Medulla oblongata (tissue), 1 donor: Measurements from ENCODE around the gene JAG2.

ENCODE experiments used
- DNase-seq: peaks from one replicate; pipeline ENCODE4 v3.0.0-alpha.2; 2015; ENCODE audit errors: extremely low spot score

Gene JAG2

DNA sequence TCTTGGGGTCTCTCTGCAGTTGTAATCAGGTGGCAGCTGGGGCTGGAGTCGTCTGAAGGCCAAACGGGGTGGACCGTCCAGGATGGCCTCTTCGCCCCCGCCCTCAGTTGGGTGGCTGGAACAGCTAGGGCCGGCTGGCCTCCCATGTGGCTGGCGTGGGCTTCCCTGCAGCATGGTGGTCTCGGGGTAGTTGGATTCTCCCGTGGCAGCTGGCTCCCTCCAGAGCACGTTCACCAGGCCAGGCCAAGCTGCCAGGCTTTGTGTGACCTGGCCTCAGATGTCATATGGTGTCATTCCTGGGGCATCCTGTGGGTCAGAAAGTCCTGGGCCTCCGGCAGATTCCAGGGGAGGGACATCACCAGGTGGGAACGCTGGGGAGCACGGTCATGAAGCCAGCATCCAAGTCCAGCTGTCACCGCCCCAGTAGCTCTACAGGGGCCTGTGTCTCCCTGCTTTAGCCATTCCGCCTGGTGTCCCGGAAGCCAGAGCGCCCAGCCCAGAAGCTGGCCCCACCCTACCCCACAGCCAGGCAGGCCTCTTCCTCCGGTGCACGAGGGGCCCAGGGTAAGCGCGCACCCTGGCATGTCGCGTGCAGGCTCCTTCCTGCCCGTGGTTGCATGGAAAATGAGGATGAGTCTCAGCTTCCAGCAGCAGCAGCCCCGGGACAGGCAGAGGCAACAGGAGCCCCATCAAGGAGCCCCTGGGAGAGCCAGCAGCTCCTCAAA, 13.9 kb upstream of the JAG2 start:
- DNase-seq: no peak

- no peak for DNase-seq
Observed at GRCh38 chr14:105181549-105182295, 13.1 kb upstream of the JAG2 start.

DNA sequence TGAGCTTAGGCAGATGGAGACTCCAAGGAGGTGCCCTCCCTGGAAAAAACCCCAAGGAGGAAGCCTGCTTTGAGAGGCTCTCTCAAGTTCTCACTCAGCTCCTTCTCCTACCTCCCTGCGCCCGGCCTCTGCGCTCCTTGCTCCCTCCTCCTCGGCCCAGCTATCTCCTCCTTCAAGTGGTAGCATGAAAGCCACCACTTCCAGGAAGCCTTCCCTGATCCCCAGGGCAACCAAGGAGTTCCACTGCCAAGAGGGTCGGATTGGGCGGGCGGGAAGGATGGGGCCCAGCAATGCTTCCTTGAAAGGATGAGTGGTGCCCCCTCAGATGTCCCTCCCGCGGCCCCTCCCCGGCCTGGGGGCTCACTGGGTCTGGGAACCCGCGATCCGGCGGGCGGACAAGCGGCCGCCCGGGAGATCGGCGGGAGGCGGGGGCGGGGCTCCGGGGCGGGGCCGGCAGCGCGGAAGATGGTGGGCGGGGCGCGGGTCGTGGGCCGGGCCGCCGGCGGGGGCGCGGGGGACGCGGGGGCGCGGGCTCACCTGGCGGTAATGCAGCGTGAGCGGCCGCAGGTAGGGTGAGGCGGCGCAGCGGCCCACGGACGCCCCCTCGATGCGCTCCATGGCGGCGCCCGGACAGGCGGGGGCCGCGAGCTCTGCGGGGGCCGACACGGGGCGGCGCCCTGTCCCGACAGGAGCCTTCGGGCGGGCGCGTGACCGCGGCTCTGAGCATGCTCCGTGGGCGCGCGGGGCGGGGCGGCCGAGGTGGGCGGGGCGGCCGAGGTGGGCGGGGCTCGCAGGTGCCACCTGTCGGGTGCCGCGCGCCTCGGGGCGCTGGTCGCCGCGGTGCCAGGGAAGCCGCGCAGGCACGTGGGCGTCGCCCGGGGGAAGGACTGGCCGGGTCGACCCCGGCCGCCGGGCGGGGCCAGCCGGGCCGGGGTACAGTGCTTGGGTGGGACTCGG, 12.3 kb upstream of the JAG2 start, which contains the start of gene NUDT14:
NUDT14 (minus strand) TSS at position 721 of the 957 bp plus-strand sequence; CDS start at position 618, 103 bp downstream.
- DNase-seq: peak; percentile 20

DNA sequence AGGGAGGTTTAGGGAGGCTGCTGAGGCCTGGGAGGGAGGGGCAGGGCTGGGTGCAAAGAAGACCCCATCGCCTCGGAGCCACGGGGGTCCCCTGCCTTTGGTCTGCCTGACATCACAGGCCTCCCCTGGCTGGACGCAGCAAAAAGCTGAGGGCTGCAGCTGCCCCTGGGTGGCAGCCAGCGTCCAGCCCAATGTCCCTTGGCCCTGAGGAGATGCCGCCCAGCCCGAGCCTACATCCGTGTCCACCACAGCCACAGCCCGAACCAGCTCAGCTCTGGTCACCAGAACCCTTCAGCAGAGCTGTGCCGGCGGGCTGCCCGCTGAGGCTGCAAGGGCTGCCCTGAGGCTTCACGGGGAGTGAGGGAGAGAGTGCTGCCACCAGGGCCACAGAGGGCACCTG, 10.6 kb upstream of the JAG2 start:
- DNase-seq: no peak

DNA sequence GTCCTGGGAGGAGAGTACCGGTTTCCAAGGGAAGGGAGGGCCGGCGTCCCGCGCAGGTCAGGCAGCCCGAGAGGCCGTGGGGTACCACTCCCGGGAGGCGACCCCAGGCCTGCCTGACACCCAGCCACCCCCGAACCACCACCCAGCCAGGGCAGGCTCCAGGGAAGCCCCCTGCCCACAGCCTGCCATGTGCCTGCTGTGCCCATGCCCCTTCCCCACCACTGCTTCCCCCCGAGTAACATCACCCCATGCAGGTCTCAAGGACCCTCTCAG, 10.2 kb upstream of the JAG2 start:
- no peak for DNase-seq

DNA sequence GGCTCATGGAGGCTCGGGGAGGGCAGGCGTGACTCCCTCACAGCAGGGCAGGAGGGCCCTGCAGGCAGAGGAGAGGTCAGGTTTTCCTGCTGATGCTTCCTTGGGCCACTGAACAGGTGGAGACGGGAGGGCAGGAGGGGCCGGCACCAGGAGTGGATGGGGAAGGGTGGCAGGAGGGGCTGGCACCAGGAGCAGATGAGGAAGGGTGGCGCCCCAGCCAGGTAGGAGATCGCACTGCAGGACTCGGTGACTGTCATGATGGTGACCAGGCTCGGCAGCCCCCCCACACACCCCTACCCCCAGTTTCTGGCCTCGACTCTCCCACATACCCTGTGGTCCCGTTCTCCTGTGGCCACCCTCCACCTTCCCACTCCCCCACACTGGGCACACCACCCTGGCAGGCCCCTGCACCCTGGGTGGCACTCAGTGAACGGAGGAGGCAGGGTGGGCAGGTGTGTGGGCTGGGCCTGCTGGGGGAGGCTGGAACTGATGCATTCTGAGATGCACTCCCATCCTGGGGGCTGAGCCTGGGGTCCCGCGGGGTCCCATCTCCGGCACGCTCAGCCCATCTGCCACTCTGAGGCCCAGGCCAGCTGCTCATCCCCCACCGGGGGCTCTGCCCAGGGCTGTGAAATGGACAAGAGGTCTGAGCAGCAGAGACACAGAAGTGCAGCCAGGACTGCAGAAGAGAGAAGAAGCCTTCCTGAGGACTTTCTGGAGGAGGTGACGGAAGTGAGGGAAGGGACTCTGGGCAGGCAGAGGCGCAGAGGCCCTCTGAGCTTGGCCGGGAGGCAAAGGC, 9.7 kb upstream of the JAG2 start:
- no peak for DNase-seq

GRCh38 chr14:105177082-105177481, 8.5 kb upstream of the JAG2 start:
- no peak for DNase-seq

DNA sequence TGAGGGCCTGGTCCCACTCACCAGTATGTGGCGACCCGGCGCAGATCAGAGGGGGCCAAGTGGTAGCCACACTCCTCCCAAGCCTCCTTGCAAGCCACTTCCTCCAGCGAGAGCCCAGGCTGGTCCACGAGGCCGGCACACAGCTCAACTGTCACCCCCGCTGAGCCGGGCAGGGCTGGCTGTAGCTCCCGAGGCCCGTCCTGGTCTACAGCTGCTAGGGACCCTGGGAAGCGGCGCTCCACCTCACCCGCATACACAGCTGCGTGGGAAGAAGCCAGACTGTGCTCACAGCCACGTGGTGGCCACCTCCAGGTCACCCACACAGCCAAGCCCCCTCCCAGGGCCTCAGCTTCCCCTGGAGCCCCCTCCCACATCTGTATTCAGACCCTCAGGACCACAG, 7.9 kb upstream of the JAG2 start:
- DNase-seq: no peak

DNA sequence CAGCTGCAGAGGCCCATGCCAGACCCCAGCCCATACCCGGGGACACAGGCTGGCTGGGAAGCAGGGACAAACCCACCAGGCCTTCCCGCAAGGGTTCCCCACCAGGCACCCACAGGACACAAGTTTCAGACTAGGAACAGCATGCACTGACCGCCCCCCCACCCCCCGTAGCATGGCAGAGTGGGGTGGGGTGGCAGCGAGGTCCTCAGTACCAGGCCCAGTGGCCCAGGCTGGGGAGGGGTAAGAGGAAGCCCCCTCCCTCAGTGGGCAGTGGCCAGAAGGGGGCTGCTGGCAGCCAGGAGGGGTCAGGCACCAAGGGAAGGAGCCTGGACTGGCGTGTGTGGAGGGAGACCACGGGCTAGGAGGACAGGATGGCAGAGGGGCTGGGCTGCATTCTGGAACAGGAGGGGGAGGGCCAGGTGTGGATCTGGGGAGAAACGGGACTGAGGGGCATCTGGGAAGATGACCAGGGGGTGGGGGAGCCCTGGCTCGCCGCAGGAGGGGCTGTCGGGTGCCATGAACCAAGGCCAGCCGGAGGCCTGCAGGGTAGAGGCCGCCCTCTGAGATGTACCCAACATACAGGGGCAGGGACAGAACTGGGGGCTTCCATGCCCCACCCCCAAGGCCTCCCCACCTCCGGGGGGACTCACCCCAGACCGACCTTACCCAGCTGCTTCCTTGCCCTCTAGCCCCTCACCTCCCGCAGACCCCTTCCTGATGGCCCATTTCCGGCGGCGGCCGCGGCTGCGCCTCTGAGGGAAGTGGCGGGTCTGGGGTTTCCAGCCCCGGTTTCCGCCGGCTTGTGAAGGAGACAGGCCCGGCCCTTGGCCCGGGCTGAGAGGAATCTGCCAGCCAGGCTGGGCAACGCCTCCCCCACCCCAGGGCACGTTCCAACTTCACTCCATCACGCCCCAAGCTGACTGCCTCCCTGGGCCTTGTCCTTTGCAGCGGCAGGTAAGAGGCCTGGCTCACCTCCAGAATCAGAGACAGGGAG, 5.6 kb upstream of the JAG2 start:
- DNase-seq: no peak

GRCh38 chr14:105173145-105173544, 4.6 kb upstream of the JAG2 start:
- no peak for DNase-seq

DNA sequence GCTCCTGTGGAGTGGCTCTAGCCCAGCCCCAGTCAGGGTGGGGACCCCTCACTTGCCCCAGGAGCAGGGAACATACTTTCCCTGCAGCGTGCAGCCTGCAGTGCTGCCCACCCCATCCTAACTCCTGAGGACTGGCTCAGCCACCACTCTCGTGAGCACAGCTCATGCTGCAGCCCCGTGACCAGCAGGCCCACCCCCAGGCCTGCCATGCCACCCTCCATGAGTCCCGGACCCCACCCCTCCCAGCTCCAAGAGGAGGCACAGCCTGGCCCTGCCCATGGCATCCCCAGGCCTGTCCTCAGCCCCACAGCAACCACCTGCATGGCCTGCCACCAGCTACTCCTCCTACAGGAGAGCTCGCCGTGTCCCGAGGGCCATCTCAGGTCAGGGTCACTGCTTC, 3.9 kb upstream of the JAG2 start:
- no peak for DNase-seq

GRCh38 chr14:105171004-105171673, 2.6 kb upstream of the JAG2 start:
- DNase-seq: no peak

DNA sequence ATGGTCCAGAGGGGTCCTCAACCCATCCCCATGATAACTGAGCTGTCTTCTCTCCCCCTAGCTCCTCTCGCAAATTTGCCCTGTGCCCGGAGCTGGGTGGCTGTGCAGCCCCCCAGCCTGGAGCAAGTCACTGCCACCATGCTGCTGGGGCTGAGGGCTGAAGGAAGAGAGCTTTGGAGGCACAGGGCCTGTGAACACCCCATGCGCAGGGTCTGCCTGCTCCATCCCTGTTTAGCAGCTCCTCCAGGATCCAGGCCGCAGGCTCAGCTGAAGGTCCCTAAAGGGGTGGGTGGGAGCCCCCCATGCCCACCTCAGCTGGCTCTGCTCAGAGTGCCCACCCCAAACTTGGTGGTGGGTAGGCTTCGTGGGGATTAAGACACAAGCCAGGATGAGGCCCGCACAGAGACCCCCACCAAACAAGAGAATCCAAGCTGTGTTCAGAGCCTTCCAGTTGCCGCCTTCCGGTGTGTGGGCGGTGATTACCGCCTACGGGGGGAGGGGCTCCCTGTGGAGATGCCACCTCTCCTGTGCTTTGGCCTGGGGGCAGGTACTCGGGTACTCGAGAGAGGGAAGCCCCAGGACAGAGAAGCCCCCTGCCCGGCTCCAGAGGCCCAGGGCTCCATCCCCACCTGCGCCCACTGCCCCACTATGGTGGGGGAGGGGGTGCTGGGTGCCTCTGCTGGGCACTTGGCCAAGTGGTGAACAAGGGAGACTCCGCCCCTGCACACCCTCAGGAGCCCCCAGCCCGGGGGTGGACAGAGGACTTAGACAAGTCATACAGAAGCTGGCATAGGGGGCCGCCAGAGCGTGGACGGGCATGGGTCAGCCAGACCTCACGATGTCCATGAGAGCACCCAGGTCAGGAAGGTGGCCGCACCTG, 1.4 kb upstream of the JAG2 start:
- no peak for DNase-seq

DNA sequence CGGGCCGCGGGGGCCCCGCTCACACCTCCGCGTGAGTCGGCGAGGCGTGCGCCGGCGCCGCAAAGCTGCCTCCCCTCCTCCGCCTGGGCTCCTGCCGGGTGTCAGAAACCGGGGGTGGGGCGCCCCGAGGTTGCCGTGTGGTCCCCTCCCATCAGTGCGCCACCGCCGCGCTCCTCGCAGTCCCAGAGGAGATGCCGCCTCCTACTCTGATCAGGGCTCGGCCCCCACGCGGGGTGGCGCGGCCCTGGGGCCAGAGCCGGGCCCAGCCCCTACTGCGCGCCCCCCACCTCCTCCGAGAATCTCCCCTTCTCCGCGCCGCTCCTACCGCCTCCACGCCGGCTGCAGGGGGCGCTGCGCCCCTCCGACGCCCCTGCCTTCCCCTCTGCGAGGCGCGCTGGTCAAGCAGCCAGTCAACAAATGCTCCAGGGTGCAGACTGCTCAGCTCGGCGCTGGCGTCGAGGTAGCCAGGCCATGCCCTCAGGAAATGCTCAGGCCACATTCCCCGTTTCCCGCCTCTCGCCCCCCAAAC, 467 bp upstream of the JAG2 start:
- DNase-seq: no peak

DNA sequence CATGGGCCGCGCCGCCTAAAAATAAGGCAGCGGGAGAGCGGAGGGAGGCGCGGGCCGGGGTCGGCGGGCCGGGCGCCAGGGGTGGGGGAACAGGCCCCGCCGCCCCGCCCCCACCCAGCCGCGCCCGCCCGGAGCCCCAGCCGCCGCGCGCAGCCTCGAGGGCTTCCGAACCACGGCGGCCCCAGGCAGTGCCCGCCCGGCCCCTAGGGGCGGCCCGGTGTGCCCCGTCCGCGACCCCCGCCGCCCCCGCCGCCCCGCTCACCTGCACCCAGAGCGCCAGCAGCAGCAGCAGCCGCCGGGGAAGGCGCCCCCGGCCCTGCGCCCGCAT, 519 bp downstream of the JAG2 start:
- DNase-seq: no peak

GRCh38 chr14:105167303-105168092, 1.1 kb downstream of the JAG2 start:
- no peak for DNase-seq

- DNase-seq: no peak
Observed at GRCh38 chr14:105166571-105167302, 1.8 kb downstream of the JAG2 start.
